ENCODE data around the gene USP8.
"Not testable (repeated sequence)": the region's sequence is repeated elsewhere in the genome, so short reads cannot be mapped to it uniquely, and the experiment has no call there.

GRCh38 chr15:50391561-50391960 is 32.6 kb upstream of the USP8 start:
- not testable (repeated sequence) for TF ChIP-seq CTCF (conservative IDR thresholded peaks at IDR 0.05); ZFX (IDR thresholded peaks at IDR 0.05)
